NCI-H2196 (cell line): Measurements from ENCODE around the gene ZNF804B.
"Not testable (repeated sequence)": the region's sequence is repeated elsewhere in the genome, so short reads cannot be mapped to it uniquely, and the experiment has no call there.

Experiments
- DNase-seq: peaks from one replicate; lab custom pipeline; 2025; ENCODE audit not compliant: unreplicated experiment; lab: John Stamatoyannopoulos, UW

Gene ZNF804B

DNA sequence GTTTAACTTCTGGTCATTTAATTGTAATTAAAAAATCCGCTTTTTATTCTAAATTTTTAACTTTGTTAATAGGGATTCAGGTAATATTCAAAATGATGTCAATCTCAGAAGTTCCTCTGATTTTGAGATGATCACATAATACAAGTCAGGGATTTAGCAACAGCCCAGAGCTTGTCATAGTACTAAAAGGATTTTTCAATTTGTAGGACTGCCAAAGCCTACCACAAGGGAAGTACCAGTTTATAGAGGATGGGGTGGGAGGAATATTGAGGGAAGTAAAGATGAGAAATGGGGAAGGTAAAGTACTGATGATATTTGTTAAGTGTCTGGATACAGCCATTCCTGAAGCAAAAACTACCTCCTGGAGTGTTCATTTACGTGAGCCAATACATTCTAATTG, 314.3 kb downstream of the ZNF804B start:
- DNase-seq: no peak

DNA sequence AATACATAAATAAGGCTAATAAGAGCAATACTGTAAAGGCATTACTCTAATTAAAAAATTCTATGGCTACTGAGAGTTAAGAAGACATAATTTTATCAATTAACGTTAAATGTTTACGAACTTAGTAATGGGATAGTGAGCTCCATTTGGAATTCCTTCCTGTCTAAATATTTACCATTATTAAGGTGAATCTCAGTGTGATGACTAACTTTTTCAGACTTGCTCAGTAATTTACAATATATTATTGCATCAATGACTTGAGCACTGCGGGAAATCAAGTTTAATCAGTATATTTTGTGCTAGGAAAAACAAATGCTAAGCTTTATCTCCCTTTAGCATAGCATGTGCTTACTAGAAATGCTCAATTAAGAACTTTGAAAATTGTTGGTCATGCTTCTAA, 318.5 kb downstream of the ZNF804B start:
- DNase-seq: no peak

DNA sequence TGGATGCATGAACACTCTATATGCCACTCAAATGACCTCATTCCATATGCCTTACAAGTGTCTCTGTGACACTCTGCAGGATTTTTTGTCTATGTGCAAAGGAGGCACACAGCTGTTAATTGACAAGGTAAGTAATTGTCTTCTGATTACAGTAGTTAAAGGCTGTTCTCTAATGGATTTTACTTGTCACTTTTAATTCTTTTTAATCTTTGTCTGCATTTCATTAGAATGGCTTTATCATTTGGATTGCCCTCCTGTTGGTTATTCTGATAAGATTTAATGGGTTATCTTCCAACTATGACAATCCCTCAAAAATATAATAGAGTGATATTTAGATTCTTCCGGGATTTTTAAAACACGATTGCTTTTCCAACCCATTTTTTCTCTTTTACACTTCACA, 326.1 kb downstream of the ZNF804B start:
- DNase-seq: no peak

DNA sequence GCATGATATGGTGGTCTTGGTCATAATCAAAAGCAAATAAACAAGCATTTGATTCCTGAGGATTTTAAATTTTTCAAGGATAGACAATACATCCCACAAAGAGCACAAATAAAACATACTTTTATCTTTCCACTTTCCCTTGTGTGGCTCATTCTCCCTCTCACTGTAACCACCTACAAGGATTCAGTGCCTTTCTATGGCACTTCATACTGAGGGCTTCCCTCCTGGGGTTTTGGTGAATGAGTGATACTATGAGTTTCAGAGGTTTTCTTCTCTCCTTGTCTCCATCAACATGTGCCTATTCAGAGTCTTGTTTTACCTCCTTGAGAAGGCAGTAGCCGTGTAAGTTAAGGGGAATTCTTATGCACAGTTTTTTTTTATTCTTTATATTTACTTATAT, 332.1 kb downstream of the ZNF804B start:
- DNase-seq: no peak

DNA sequence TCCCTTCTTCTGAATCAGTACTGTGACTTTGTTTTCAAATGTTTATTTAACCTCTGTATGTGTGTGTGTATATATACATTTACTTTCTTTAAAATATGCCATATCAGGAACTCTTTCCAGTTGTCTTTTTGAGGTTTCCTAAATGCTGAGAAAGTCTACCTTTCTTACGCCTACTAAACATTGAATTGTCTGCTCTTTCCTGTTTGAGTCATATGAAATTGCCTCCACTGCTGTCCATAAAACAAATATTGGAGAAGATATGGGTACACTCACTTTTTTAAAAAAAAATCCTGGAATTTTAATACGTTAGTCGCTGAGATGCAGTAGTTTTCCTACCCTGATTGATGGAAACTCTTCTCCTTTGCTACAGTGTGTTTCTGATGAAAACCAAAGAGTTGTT, 334.8 kb downstream of the ZNF804B start:
- DNase-seq: no peak

DNA sequence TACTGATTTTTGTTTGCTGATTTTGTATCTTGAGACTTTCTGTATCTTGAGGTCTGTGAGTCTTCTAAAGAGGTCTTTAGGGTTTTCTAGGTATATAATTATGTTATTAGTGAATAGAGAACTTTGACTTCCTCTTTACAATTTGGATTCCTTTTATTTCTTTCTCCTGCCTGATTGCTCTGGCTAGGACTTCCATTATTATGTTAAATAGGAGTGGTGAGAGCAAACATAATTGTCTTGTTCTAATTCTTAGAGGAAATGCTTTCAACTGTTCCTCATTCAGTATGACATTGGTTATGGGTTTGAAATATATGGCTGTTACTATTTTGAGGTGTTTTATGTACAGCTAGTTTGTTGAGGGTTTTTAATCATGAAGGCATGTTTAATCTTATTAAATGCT, 344.1 kb downstream of the ZNF804B start:
- no peak for DNase-seq

DNA sequence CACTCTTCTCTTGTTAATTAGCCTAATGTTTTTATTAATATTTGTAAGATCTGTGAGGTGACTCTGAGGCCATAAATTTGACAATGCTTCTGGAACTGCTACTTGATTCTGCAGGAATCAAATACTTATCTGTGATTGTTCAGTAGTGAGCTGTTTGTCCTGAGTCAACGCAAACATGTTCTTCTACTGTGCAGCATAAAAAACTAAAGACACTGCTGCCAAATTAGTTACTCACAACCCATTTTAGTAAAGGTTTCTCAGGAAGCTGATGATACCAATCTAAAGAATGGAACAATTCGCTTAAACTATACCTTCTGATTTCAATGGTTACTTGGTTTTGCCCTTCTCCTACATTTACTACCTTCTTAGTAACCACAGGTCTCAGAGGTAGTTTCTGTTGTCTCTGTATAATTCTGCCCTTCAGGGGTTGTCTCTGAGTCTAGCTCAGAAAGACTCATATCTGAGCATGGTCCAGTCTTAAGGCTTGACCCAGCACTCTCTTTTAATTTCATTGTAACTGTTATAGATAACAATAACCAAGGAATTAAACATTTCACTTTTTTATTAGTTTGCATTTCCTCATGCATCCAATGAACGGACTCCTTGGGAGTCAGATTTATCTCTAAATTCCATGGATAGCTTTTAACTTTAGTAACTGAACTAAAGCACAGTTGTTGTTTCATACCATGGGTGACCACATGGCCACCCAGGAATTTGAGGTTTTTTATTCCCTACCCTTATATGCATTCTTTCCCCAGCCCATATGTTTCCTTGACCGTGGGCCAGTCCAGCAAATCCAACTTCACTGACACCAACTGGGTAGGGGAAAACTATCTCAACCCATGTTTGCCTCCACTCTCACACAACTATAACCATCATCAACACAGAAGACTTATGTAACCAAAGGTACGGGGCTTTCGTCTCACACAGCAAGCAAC, 345.5 kb downstream of the ZNF804B start:
- DNase-seq: no peak

DNA sequence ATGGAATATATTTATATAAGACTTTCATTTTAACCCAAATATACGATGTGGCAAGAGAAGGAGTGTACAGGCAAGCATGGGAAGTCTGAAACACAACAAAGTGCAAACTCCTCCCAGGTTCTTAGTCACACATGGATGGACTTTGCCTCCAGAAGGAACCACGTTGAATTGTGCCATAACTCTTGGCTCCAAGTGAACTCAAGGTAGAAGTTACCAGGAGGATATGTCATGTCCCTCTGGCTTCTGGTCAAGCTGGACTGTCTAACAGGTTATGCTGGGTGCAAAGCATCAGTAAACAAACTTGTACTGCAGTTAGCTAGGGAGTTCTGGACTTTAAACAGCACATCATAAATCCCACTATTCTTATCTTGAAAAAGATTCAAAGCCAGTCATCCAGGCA, 364.4 kb downstream of the ZNF804B start:
- DNase-seq: no peak

DNA sequence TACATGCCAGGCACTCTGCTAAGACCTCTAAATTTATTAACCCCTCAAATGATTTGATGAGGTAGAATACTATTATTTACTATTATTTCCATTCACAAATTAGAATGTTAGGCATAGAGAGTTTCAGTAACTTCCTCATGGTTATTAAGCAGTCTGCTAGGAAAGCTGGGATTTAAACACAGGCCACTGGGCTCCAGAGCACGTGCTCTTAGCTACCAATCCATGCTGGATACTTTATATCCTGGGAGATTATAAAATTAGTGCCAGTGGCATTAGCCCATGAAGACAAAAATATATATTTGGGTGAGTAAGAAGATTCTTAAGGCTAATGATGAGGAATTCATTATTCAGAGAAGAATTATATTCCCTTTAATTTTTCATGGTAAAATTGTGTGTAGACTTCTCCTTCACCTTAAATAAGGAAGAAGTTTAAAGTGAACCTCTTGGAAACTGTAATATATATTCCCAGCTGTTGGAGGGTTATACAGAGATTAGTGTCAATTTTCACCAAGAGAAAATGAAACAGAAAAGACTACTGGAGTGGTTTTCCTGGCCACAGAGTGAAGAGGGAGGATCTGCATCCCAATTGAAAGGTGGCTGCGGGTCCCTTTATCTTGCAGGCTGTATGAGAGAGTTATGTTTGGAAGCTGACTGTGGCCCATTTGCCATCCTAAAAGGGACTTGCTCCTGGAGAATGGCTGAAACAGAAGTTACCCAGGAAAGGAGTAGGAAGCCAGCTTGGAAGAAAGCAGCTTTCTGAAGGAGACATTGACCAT, 370.3 kb downstream of the ZNF804B start:
- DNase-seq: no peak

DNA sequence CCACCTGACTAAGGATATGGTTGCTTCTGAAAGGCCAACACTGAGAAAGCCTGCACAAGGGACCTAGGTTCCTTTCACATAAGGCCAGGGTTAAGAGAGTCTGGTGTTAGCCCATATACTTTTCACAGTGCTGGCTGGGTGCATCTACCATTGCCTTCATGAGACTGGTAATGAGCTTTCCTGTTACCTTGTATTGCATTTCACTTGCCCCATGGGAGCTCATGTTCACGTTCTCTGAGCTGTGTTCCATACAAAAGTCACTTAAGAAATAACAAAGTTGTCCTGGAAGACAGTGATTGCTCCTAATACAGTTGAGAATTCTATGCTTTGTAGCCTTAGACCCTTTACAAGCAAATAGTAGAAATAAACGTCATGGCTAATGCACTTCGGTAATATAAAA, 373.9 kb downstream of the ZNF804B start:
- DNase-seq: no peak

DNA sequence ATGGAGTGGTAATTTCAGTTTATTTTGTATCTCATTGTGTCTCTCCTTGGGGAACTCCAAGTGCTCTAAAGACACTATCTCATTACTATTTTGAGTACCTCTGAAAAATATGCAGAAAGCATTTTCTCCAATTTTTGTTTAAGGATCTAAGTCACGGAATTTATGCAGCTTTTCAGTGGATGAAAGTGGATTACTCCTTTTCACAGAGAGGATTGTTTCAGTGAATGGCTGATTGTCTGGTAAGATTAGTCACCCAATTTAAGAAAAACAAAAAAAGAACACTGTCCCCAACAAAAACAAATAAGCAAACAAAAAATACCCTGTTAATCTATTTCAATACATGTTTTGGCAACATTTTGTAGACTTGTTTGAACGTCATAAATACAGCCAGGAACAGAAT, 374.3 kb downstream of the ZNF804B start:
- no peak for DNase-seq

DNA sequence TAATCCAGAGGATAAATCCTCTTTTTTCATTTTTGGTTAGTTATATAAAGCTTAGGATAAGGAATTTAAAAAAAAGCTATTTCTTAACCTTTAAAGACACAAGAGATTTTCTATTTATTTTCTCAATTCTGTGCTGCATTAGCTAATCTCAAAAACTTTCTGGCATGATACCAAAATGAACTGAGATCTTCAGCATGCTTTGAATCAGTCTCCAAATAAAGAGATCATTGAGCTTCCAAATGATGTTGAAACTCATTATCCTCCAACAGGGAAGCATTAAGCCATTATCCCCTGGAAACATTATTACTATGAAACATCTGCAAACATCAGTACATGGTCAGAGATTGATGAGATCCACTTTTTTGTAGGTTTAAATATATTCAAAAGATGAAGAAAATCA, 386.3 kb downstream of the ZNF804B start:
- no peak for DNase-seq

DNA sequence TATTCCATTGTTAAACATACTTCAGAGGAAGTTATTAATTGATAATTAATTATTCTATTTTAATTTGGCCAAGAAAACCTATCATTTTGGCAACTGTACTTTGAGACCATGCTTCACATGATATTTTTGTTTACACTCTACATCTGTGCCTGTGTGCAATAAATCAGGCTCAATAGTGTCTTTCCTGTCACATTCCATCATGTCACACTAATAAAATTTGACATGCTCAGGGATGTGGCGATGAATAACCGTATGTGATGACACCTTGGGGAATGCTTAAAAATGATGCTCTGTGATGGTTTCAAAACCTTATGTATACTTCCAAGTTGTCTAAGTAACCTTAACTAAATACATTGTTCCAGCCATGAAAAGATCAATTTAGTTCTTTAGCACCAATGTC, 400.6 kb downstream of the ZNF804B start:
- no peak for DNase-seq

DNA sequence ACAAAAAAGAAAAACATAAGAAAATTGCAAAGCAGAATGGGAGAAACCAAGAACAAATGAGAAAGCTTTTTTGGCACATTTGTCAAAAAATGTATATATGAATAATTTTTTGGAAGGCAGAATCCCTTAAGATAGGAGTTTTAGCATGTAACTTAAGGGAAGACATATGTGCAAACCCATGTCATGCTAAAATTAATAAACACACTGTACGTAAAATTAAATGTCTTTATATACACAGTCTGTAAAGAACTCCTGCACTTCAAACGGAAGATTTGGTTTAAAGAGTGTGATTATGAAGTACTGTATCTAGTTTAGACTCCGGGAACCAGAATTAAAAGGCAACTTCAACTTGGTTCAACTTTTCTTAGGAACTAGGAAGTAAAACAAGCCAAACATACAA, 405.9 kb downstream of the ZNF804B start:
- no peak for DNase-seq

DNA sequence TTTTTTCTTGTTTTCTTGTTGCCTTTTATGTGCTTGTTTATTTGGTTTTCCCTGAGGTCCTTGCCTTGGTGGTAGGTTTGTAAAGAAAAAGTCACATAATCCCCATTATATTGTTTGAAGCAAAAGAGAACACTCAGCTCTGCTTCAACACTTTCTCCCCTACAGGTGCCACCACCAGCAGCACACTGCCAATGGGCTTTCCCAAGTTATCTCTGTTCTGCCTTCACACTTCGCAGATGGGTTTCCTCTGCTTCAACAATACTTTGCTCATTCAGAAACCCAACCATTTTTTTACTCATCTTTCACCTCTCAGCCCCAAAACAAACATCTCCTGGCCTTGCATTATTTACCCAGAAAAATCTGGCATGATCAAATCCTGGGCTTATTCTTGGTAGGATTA, 411.1 kb downstream of the ZNF804B start:
- DNase-seq: no peak

DNA sequence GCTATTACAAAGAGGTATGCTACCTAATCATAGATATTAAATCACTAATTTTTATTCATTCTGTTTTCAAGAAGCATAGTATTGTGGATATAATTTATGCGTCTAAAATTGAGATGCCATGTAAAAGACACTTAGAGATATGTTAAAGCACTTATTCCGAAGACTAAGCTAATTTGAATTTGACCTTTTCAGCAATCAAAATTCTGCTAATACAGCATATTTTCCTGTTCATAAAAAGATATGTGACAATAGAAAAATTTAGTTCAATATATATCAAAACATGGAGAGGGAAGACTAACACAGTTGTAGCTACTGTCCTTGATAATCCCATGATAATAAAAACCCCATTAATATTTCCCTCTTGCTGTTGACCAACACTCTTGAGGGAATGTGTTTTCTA, 422.6 kb downstream of the ZNF804B start:
- no peak for DNase-seq

DNA sequence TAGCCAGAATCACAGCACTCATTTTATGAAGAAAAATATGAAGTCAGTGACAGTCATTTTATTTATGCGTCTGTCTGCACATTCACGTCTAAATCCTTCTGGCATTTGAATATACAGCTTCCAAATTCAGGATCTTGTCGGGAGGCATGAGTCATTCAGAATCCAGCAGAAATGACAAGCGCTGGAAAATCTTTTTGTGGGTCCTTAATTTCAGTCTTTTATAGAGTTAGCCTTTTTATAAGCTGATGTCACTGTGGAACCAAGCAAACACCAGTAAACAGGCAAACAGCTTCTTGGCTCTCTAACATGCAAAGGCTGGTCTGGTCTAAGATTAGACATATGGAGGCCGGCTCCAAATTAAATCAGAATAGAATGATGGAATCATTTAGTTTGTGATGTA, 424.2 kb downstream of the ZNF804B start:
- no peak for DNase-seq

DNA sequence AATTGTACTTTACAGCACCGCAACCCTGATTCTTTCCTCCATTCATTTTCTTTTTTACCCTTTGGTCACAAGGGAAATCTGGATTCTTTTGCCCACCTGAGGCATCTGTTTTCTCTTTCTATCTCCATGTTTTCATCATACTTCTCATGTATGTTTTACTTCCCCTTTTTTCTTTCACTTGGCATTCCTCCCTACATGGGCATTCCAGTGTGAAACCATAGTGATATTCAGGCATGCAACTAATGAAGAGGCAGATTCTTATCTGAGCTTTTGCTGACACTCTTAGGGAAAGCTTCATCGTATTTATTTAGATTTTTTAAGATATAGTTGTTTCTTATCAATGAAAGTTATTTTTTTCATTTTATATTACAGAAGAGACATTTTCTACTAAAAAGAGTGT, 441.3 kb downstream of the ZNF804B start:
- no peak for DNase-seq

DNA sequence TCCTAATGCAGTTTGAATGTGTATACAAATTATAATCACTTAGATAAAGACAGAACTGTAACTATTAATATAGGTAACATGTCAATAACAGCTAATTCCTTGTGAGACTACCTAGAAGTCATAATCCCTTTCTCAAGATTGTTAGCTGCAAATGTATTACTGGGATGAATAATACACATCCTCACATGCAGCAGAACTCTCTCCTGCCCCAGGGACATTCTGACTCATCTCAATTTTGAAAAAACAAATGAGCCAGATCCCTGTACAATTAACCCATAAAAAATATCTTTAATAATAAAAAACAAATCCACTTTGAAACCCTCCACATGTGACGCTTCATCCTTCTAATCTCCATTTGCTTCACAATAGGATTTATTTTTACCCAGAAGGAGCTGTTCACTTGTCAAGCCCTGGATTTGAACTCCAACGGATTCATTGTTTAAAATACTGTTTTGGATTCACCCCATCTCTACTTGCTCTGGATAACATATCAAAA, 464.4 kb downstream of the ZNF804B start:
- no peak for DNase-seq

DNA sequence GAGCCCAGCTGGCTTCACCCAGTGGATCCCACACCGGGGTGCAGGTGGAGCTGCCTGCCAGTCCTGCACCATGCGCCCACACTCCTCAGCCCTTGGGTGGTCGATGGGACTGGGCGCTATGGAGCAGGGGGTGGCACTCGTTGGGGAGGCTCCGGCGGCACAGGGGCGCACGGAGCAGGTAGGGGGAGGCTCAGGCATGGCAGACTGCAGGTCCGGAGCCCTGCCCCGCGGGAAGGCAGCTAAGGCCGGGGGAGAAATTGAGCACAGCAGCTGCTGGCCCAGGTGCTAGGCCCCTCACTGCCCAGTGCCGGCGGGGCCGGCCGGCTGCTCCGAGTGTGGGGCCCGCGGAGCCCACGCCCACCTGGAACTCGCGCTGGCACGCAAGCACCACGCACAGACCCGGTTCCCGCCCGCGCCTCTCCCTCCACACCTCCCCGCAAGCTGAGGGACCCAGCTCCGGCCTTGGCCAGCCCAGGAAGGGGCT, 469.2 kb downstream of the ZNF804B start:
- DNase-seq: not testable (repeated sequence)

DNA sequence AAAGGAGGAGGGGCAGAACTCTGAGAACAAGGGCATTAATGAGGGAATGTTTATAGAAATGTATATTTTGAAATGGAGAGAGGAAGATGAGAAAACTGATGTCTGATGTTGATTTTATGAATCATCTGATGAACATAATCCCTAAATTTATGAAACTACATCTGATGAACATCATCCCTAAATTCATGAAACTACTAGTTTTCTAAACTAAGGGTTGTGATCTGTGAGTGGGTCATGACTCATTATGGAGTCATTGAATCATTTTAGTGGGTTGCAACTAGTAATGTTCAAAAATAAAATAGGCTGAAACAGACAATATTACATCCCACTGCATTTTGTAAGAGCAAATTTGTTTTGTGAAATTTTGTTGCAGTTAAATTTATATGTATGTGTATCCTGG, 478.7 kb downstream of the ZNF804B start:
- no peak for DNase-seq

DNA sequence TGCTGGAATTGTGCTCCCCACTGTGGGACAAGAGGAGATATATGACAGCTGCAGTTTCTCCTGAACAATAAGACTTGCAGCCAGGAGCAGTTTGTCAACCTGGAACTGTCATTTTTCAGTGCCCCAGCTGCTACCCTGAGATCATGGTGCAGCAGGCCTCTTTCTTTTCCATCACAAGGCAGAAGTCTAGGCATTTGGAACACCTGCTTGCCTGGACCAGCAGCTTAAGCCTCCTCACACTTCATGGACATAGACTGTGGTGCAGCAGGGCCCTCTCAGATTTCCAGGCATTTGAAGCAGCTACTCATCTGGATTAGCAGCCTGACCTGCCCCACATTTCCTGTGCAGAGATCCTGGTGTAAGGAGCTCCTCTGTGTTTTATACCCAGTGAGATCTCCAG, 486.7 kb downstream of the ZNF804B start:
- DNase-seq: no peak
